Dermis microvascular lymphatic vessel endothelial cell (primary cell): ENCODE measurements around the gene DGKG. TPM values are rescaled to one million over a fixed set of nuclear protein-coding genes. Genes with fewer than 3 reads are reported as not detected.

ENCODE experiments used
- DNase-seq, 2 donors: peaks; one replicate each; pipeline versions ENCODE4 v3.0.0 to v3.0.0-alpha.2; 2010; ENCODE audit warnings: low read depth in 2 of 2
- total RNA-seq: library from RNA; depleted of rRNA; stranded (reverse); fragments of >200 nt; gene quantifications from 2 replicates; pipeline ENCODE4 v1.2.1, GENCODE V29; 2014

The DGKG gene
- total RNA-seq, 1 donor from 2014 or later, result 2.2 TPM

DNA sequence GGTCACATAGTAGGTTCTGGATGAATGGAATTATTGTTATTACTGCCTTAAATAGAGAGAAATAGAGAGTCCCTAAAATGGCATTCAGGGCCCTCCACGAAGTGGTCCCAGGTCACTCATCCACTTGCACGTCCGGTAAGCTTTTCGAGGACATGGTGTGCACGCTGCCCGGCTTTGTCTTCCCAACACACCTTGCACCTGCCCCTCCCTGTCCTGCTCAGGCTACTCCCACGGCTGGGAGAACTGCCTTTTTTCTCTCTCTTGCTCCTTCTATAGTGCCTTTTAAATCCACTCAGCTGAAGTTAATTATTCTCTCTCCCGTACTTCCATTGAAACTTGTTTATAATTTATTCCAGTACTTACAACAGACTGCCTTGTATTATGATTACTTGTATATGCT lies 5.6 kb upstream of the DGKG start:
- DNase-seq, result no peak

DNA sequence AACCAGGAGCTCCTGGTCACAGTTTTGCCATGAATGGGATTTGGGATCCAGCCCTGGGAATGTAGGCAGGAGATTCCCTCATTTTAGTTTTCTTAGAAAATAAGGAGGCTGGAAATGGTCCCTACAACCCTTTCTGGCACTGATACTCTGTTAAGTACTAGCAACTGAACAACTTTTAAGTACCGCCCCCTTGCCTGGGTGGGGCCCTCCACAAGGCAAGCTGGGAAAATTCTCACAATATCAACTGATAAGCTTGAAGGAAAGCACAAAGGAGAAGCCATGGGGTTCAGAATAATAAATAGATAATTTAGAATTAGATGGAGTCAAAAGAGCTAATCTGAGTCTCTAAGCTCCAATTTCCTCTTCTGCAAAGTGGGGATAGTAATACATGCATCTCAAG lies 4.2 kb upstream of the DGKG start:
- no peak for DNase-seq

DNA sequence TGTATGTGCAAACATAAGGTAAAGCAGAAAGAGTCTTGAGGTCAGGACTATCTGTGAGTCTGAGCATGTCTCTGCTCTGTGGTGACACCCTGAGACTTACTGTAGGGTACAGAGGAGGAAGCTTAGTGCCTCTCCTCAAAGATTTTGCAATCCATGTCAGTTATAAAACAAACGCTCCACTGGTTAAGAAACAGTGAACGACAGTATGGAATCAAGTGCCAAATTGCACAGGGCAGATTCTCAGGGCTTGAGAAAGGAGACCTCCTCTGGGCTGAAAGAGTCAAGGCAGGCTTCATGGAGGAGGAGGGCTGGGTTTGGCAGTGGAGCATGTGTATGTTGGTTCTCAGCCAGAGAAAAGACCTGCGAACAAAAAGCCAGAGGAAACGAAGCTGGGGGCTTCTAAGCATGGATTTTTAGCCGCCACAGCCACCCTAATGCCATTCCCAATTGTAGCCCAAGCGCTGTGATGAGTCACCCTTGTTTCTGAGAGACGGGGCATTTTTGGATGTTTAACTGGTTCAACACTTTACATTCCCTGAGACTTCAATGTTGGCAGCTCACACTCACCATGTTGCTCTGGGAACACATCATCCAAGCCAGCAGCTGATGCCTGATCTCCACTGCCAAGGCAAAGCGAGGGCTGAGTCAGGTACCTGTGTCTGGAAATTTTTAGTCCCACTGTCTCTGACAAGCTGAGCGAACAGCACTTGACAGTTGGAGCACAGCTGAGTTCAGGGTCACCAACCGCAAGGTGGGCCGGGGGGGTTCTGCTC lies 3.4 kb upstream of the DGKG start:
- DNase-seq, result no peak

DNA sequence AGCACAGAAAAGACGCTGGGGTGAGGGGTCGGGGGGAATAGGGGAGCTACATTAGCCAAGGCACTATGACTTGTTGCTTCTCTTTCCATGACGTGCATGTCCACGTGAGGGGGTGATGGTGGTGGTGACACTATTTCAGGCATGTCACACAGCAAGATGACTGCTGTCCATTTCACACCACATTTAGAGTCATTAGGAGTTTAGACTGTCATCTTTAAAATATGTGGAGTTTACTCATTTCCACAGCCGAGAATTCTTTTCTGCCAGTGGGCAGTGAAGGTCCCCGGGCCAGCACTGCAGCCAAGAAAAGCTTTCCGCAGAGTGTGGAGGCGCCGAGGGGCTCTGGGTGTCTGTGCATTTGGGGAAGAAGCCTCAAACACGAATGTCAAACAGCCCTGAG lies 954 bp upstream of the DGKG start:
- DNase-seq, result no peak

DNA sequence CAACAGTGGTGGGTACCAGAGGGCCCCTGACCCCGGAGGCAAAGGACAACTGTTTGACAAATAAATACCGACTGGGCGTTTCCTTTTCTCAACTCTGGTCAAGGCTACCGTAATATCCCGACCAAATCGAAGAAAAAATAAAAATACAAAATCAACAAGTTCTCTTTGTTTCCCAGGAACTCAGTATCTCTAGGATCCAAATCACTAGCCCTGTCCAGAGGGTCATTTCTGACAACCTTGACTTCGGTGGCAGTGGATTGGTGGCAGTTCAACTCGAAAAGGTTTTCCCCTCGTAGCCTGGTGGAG lies 456 bp upstream of the DGKG start:
- DNase-seq, result no peak

DNA sequence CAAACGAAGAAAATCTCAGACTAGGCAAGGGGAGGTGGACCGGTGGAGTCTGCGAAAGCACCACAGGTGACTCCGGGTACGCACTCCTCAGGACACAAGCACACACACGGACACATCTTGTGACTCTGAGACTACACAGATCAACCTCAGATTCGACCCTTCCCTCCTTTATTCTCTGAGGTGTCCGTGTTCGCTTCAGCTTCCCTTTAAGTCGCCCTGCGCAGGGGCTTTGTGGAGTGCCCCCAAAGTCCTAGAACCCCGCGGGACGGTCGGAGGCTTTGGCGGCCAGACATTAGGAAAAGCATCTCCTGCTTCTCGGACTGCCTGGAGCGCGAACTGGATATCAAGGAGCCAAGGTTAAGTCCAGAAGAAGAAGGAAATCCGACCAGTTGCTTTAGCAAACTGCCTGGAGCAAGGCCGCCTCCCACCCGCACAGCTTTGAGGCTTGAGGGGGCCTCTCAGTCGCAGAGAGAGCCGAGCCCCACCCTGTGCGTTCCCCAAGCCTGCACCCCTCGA lies 730 bp downstream of the DGKG start:
- DNase-seq, result no peak

DNA sequence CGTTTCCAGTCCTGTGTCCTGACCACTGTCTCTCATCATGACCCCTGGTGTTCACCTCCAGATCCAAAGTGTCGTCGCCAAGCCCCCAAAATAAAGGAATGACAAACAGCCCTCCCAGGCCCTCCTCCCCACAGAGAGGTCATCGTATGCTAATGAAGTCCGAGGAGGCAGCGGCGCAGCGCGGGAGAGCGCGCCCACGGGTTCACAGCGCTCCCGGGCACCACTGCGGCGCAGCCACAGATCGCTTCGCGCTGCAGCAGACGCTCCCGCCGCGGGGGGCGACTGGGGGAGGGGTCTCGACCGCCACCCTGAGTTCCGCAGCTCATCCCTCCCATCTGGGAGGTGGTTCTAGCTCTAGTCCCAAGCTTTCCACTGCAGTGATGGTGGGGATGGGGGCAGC lies 1.3 kb downstream of the DGKG start:
- no peak for DNase-seq

DNA sequence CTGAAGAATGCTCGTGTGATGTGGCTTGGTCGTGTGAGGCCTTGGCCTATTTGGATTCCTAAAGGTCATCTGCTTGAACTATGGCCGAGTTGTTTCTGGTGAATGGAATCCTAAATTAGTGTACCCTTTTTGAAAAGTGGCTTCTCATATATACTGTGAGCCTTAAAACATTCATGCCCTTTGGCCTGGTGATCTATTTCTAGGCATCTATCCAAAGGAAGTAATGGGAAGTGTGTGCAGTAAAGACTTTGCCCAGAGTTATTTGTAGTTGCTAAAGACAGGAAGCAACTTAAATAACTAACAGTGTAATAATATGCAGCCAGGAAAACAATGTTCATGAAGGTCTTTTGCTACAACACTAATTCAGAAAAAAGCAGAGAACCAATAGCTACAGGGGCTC lies 3.0 kb downstream of the DGKG start:
- peak; percentile 35 to 50 for DNase-seq

DNA sequence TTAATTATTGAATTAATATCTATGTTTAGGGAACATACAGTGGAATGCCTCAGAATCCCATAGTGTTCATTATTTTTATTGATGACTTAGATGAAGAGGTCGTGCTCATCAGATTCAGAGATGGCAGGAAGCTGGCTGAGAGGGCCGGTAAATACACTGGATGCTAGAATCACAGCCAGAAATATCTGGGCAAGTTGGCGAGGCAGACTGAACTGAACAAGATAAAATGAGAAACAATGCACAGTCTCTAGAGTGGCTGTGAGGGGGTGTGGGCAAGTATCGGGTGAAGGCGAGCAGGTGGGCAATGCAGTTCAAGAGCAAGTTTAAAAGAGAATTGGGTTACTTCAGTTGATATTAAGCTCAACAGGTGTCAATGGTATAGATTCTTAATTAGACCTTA lies 5.9 kb downstream of the DGKG start:
- DNase-seq, result no peak

DNA sequence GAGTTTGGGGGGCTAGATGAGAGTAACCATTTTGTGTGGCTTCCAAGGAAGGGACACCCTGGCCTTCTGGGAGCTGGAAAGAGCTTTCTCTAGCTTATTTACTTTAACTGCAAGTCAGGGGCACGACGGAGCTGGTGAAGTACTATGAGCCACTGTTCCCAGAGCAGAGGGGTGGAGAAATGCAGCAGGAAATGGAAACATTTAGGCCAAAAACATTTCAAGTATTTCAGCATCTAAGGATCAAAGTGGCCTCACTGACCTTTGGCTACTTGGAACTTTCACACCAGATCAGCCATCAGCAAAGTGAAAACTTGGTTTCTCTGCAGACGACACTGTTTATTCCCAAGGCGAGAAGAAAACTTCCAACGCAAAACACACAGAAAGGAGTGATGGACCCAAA lies 7.9 kb downstream of the DGKG start:
- DNase-seq, result no peak

DNA sequence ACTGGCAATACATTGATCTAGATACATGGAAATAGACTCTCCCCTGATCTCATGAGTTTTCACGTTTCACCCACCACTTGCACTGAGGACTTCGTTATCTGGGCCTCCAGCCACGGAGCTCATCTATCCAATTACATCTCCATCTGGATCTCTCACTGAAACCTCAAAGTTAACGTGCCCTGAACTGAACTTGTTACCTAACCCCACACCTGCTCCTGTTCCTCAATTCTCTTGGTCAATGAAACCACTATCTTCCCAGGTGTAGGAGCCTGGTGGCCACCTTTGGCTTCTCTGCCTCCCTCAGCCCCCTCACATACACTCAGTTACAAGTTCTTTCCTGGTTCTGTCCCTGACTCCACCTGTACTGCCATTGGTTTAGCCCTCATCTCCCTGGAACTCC lies 9.7 kb downstream of the DGKG start:
- DNase-seq, result no peak

DNA sequence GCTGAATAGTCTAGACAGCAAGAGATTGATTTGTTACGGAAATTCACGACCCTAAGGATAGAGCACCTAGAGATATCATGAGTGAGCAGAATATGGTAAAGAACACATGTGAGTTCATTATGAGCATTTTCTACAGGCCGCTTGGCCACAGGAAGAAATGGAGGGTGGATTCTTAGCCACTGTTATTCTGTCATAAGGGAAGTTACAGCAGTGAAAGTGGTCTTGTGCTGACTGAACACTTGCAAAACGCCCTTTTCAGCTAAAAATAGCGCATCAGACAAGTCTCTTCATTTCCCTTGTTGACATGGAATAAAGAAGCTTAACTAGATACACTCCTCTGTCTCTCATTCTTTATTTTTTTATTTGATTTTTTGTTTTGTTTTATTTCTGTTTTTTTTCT lies 19.8 kb downstream of the DGKG start:
- no peak for DNase-seq

DNA sequence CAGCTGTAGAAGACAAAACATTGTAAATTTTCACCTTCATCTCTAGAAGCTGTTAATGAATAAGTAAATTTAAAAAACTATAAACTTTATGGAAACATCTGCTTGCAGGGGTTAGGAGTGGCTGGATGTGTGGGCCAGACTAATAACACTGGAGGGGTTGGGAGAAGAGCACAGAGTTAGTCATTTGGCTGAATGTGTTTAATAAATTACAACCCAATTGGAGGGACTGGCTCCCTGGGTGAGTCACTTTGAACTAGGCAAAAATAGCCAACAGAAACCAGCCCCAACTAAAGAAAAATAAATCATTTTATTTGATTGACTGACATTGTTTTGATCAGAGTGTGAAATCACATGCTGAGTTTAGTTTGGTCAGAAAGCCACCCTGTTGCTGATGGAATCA lies 21.8 kb downstream of the DGKG start:
- no peak for DNase-seq

DNA sequence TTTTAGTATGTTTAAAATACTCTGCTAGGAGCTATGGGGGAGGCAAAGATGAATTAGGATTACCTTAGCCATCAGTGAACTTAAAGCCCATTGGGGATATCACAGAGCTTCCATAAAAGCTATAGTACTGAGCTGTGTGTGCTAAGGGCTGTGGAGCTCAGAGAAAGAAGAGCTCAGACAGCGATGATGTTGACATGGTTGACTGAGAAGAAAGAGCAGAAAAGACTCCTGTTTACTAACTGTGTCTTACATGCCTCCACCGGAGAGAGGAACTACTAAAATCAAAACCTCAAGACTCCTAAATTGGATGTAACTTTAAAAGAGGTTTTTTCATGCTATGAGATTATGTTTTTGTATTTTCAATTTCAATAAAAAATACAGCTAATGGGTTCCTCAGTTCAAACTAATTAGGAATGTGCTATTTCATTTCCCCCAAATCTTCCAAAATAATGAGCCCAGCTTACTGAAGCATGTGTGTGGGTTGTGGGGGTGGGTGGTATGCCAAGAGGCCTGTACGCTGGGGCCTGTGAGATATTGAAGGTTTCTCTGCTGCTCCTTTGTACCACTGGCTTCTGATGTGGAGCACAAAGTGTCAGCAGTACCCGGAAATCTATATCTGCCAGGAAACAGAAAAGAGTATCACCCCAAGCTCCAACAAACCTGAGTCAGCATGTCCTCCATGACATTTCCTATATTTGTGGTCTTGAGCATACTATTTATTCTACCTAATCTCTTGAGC lies 22.7 kb downstream of the DGKG start:
- DNase-seq, result no peak

DNA sequence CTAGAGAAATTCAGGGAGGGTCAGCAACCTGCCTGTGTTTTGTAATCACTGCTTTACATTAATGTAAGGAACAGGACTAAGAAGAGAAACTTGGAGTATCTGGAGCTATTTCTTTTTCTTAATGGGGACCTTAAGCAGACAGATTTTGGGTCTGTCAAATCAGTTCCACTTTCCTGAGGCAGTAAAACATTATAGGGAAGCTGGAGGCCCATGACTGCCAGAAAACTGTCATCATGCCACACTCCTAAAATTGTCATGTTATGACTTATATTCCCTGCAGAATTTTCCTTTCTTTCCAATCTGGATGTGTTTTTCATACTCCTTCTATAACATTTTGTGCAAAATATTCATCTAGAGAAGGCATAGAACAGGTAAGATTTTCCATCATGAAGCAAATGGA lies 28.8 kb downstream of the DGKG start:
- no peak for DNase-seq

DNA sequence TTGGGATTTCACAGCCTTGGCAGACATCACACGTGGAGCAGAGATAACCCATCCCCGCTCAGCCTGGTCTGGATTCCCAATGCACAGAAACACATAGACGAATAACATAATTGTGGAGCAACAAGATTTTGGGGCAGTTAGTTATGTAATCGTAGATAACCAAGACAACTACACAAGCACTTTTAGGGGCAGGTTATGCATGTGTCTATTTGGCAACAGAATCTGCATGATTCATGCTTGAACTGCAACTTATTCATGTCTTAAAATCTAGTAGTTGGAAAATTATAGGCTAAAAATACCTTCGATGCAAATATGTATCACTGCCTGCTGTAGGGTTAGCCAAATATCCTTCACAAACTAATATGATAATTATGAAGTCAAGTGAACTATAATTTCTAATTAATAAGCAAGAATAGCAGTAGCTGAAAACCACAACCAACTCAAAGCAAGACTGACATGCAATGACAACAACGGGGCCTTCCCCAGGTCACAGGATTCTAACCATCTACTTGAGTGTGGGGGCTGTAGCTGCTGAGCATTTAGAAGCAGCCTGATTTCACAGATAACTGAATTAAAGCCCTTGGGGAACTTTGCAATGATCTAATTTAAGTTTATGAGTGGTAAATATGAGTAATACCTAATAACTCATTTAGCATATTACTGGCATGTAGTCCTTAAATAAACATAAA lies 31.1 kb downstream of the DGKG start:
- no peak for DNase-seq

DNA sequence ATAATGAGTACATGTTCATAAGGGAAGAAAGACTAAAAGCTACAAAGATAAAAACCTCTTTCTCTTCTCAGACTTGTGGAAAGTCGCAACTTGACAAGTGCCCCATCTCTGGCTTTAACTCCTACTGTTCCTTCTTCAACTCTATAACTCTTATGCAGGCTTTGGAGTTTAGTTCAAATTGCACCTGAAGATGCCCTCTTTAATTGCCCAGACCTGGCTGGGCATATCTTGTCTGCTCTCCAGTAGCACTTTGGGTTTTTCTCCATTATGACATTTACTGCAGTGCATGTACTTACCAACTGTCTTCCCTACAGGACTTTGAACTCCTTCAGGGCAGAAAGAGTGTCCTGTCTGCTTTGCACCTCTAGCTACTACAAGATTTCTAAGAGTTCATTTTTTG lies 32.4 kb downstream of the DGKG start:
- no peak for DNase-seq

DNA sequence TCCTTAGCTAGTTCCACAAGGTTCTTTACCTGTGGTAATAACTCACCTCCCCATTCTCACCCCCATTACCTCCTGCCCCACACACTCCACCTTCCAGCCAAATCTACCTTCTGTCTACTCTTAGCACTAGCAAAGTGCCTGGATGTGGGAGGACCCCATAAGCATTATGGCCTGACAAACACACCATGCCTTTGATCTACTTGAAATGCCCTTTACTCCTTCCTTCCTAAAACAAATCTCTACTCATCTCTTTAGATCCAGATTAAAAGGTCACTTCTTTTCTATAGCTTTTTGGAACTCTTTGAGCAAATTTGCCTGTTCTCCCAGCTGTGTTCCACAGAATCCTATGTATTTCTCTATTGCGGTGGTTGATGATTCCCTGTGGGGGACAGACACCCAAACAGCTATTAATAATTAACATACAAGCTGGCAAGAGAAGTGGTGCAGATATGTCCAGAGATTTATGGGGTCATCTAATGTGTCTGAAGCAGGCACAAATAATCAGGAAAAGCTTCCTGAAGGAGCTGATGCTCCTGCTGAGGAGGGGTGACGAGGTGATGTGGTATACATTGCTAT lies 34.0 kb downstream of the DGKG start:
- no peak for DNase-seq

DNA sequence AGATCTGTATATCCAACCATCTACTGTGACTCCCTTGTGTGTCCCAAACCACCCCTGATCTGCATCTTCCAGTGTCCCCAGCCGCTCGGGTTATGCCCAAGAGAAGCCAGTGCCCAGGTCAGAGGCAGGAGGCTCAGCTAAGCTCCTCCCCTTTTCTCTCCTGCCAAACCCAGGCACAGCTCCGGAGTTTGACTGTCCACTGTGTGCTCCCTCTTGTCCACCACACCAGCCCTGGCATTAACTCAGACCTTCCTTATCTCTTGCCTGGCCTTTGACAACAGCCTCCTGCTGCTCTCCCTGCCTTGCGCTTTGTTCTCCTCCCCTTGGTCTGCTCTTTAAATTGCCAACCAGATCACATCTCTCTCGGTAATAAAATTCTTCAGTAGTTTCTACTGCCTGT lies 39.3 kb downstream of the DGKG start:
- DNase-seq, result no peak

DNA sequence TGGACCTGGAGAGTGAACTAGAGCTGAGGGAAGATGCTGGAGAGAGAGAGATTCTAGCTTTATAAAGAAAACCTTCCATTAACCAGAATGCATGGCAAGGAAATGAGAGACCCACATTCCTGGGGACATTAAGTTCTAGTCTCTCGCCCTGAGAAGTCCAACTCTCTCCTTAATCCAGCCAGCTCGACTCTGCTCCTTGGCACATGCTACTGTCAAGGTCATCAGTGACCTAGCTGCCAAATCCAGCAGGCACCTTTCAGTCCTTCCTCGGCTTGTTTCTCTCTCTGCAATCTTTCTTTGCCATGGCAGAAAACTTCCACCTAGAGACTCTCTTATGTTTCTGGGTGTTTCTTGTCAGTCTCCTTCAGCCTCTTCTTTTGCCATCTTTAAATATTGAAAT lies 40.3 kb downstream of the DGKG start:
- no peak for DNase-seq

DNA sequence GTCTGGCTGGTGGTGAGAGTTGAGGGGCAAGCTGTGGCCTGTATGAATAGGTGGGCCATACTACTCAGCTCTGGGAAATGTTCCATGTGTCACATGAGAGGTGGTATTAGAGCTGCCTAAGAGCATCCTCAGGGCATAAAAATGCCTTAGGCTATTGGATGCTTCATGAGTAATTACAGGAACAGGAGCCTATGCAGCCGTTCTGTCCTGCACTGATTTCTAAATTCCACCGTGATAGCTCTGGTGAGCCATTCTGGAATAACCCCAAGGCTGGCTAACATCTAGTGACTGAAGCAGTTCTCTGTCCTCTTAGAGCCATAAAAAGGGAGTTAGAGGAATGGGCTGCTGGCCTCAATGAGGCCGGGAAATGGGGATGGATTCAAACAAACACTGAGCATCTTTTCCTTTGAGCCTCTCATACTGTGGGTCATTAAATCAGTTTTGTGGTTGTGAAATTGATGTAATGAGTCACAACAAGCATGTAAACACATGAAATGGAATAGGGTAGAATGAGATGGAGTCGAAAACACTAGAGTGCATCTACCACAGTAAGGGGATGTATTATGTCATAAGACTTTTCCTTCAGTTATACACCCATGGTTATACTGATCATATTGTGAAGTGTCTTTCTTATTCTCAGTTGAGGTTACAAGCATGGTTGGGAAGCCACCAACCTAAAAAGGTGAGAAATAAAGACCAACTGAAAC lies 41.0 kb downstream of the DGKG start:
- no peak for DNase-seq

DNA sequence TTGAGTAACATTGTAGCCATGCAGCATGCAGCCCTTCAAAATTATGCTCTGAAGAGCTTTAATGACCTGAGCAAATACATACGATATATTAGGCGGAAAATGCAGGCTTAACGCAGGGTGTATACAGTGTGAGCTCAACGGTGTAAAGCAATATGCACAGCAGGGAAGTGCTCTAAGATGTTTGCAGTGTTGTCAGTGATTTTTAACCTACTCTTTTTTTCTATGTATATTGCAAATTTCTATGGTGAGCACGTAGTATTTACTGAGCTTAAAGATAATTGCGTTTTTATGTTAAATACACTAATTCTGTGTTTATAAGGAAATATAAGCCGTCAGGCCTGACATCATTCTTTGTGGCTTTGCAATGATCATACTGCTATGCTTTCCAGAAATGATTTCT lies 42.1 kb downstream of the DGKG start:
- DNase-seq, result no peak
